K562 (cell line): ENCODE data around the gene UTP14C. TPM values are rescaled to one million over a fixed set of nuclear protein-coding genes. Genes with fewer than 3 reads are reported as not detected.
A peak's percentile ranks its signal among the peaks of the same experiment; 100 is the strongest.

Source experiments
- HDAC1 ChIP-seq, 2 experiments: fragments of 450-650 bp; IDR thresholded peaks; 2 replicates each; pipeline ENCODE4 v1.6.1; 2016 to 2017; ENCODE audit warnings: inconsistent platforms in 1 of 2, mild to moderate bottlenecking in 1 of 2, moderate library complexity in 1 of 2
- HIVEP1 ChIP-seq: fragments of 250-450 bp; sonication (Bioruptor Pico); IDR thresholded peaks from 2 replicates; pipeline ENCODE4 v1.4.0; 2020; ENCODE audit warnings: mild to moderate bottlenecking
- JUND ChIP-seq, 2 experiments: IDR thresholded peaks; 2 replicates in 1 of 2; 3 replicates in 1 of 2; pipeline ENCODE4 v1.6.1; 2011; ENCODE audit warnings: borderline replicate concordance in 2 of 2, low read depth in 2 of 2, low read length in 2 of 2, improper control_type of control experiment in 1 of 2, missing biosample characterization in 1 of 2, missing genetic modification characterization in 1 of 2, missing genetic modification reagents in 1 of 2
- LCOR ChIP-seq: sonication (generic); formaldehyde crosslinking; IDR thresholded peaks from 2 replicates; pipeline ENCODE4 v1.8.0; 2022; ENCODE audit warnings: mild to moderate bottlenecking, missing genetic modification reagents
- RNF2 ChIP-seq: sonication (generic); IDR thresholded peaks from 2 replicates; pipeline ENCODE4 v1.6.1; 2016
- SAP30 ChIP-seq: fragments of 200-600 bp; sonication (generic); IDR thresholded peaks from 2 replicates; pipeline ENCODE4 v1.6.1; 2012; ENCODE audit warnings: borderline replicate concordance, low read depth, mild to moderate bottlenecking, moderate library complexity, low read length, control low read depth, inconsistent platforms; ENCODE audit not compliant: insufficient read depth, poor library complexity, severe bottlenecking
- SIRT6 ChIP-seq: IDR thresholded peaks from one replicate; pipeline ENCODE4 v1.6.1; 2012; ENCODE audit warnings: low read depth, mild to moderate bottlenecking, control low read depth, inconsistent platforms, low read length, moderate library complexity
- TCF15 ChIP-seq: fragments of 250-450 bp; sonication (Bioruptor Pico); IDR thresholded peaks from 2 replicates; pipeline ENCODE4 v1.8.0; 2022; ENCODE audit warnings: moderate library complexity, mild to moderate bottlenecking, inconsistent platforms
- ZNF518B ChIP-seq: fragments of 250-450 bp; sonication (Bioruptor Pico); IDR thresholded peaks from 2 replicates; pipeline ENCODE4 v1.5.0; 2021; ENCODE audit warnings: mild to moderate bottlenecking, moderate library complexity
- ZNF584 ChIP-seq: fragments of 200-800 bp; sonication (Bioruptor generic); IDR thresholded peaks from 2 replicates; pipeline ENCODE4 v1.6.1; 2016; ENCODE audit warnings: low read depth, mild to moderate bottlenecking, missing genetic modification characterization, missing compliant biosample characterization
- ZNF830 ChIP-seq: fragments of 250-450 bp; sonication (Bioruptor Pico); IDR thresholded peaks from 2 replicates; pipeline ENCODE4 v1.5.0; 2021; ENCODE audit warnings: mild to moderate bottlenecking
- polyA plus RNA-seq, 8 experiments: library from polyadenylated mRNA; depleted of rRNA in 4 of 8; stranded (reverse) in 5 of 8; unstranded in 3 of 8; fragments of >200 nt; fragmentation: Nextera tagmentation in 2 of 8; fragmentation: Illumina TruSeq in 1 of 8; extraction: Ambion mirVana in 2 of 8; extraction: Trizol in 1 of 8; gene quantifications; 2 replicates each; pipeline versions ENCODE4 v1.2.1 to v1.2.3, GENCODE V29; 2011 to 2014; ENCODE audit warnings: inconsistent platforms in 1 of 8, missing spikeins in 1 of 8
- total RNA-seq, 7 experiments: library from RNA; depleted of rRNA in 6 of 7; stranded (reverse); fragments of >200 nt in 6 of 7; fragmentation: Illumina TruSeq in 2 of 7; extraction: Trizol in 2 of 7; gene quantifications; 2 replicates each; pipeline versions ENCODE4 v1.2.1 to v1.2.3, GENCODE V29; 2011 to 2021; ENCODE audit warnings: low replicate concordance in 1 of 7
- TF ChIP-seq, protein P1 (sequence below): fragments of 450-650 bp; IDR thresholded peaks from 2 replicates; pipeline ENCODE4 v1.6.1; 2016; ENCODE audit warnings: mild to moderate bottlenecking
- TF ChIP-seq, protein P2 (sequence below): fragments of 250-450 bp; sonication (Bioruptor Pico); IDR thresholded peaks from 2 replicates; pipeline ENCODE4 v1.4.0; 2020; ENCODE audit warnings: mild to moderate bottlenecking
- TF ChIP-seq, protein P3 (sequence below): fragments of 450-650 bp; IDR thresholded peaks from 2 replicates; pipeline ENCODE4 v1.6.1; 2016; ENCODE audit warnings: antibody characterized with exemption

Gene UTP14C
- total and polyA plus RNA-seq, 9 of the 15 experiments (the other 6 are each of a cell fraction or from before 2014, with no cell fraction given) = 3.4 to 10.3 (median 6.0) TPM

- TF ChIP-seq, protein P1, sequence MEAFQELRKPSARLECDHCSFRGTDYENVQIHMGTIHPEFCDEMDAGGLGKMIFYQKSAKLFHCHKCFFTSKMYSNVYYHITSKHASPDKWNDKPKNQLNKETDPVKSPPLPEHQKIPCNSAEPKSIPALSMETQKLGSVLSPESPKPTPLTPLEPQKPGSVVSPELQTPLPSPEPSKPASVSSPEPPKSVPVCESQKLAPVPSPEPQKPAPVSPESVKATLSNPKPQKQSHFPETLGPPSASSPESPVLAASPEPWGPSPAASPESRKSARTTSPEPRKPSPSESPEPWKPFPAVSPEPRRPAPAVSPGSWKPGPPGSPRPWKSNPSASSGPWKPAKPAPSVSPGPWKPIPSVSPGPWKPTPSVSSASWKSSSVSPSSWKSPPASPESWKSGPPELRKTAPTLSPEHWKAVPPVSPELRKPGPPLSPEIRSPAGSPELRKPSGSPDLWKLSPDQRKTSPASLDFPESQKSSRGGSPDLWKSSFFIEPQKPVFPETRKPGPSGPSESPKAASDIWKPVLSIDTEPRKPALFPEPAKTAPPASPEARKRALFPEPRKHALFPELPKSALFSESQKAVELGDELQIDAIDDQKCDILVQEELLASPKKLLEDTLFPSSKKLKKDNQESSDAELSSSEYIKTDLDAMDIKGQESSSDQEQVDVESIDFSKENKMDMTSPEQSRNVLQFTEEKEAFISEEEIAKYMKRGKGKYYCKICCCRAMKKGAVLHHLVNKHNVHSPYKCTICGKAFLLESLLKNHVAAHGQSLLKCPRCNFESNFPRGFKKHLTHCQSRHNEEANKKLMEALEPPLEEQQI = no peak
- TF ChIP-seq SAP30 (no peak), ZNF584 (CRISPR knock-in tag) (no peak), RNF2 (no peak), ZNF830 (CRISPR knock-in tag) (no peak), LCOR (no peak), SIRT6 (no peak), HIVEP1 (CRISPR knock-in tag) (no peak), HDAC1 (IDR thresholded peaks at IDR 0.05) (peak in 1 of 2 experiments; percentile 38; a peak in 2 of 4 replicates), ZNF518B (CRISPR knock-in tag) (no peak), JUND (IDR thresholded peaks at IDR 0.05; ENCODE audit: borderline replicate concordance, low read depth, low read length) (peak; percentile 7; the same call in 1 of the 2 replicates), JUND (tag; IDR thresholded peaks at IDR 0.05; ENCODE audit: borderline replicate concordance, low read depth, low read length) (no peak), TCF15 (CRISPR knock-in tag) (no peak)
- TF ChIP-seq, protein P2, sequence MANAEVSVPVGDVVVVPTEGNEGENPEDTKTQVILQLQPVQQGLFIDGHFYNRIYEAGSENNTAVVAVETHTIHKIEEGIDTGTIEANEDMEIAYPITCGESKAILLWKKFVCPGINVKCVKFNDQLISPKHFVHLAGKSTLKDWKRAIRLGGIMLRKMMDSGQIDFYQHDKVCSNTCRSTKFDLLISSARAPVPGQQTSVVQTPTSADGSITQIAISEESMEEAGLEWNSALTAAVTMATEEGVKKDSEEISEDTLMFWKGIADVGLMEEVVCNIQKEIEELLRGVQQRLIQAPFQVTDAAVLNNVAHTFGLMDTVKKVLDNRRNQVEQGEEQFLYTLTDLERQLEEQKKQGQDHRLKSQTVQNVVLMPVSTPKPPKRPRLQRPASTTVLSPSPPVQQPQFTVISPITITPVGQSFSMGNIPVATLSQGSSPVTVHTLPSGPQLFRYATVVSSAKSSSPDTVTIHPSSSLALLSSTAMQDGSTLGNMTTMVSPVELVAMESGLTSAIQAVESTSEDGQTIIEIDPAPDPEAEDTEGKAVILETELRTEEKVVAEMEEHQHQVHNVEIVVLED (CRISPR knock-in tag) = no peak
- TF ChIP-seq, protein P3, sequence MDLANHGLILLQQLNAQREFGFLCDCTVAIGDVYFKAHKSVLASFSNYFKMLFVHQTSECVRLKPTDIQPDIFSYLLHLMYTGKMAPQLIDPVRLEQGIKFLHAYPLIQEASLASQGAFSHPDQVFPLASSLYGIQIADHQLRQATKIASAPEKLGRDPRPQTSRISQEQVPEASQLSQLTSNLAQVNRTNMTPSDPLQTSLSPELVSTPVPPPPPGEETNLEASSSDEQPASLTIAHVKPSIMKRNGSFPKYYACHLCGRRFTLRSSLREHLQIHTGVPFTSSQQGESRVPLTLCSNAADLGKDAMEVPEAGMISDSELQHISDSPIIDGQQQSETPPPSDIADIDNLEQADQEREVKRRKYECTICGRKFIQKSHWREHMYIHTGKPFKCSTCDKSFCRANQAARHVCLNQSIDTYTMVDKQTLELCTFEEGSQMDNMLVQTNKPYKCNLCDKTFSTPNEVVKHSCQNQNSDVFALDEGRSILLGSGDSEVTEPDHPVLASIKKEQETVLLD = no peak
These were observed 26.7 kb upstream of the UTP14C start (continued) for GRCh38 chr13:51997641-51998330.
